ENCODE data around the gene CES1. TPM values are rescaled to one million over a fixed set of nuclear protein-coding genes. Genes with fewer than 3 reads are reported as not detected.

CES1 gene
- total RNA-seq, 1 experiment from 2014 or later, result 2.2 TPM

Other genes with a start within 250 kb of the CES1 start
- gene SLC6A2, start 177.1 kb downstream of the CES1 start, total RNA-seq (2014; rRNA removed; shearing (Covaris generic)), result not detected in 2 replicates
- not detected in 2 replicates for gene CES5A, start 42.3 kb upstream of the CES1 start, total RNA-seq (2014; rRNA removed; shearing (Covaris generic))

Measured in M059J (cell line).